ENCODE measurements around the gene LIMK2. TPM values are rescaled to one million over a fixed set of nuclear protein-coding genes. Genes with fewer than 3 reads are reported as not detected.
"Not testable (repeated sequence)": the region's sequence is repeated elsewhere in the genome, so short reads cannot be mapped to it uniquely, and the experiment has no call there.

LIMK2 gene
- total RNA-seq, 1 donor from 2014 or later, result 37.2 TPM

GRCh38 chr22:31244943-31245451, 32.9 kb downstream of the LIMK2 start:
- DNase-seq (ENCODE audit: low read depth), result no peak
- H3K27me3 ChIP-seq (ENCODE audit: control insufficient read depth, insufficient read depth, low read length), result no peaks in the 10 kb centered on the region
- H3K4me3 ChIP-seq (ENCODE audit: low read depth, low read length), result no peak overlapping the region
- TF ChIP-seq CTCF (IDR thresholded peaks at IDR 0.05; ENCODE audit: insufficient read depth, low read length, poor library complexity, severe bottlenecking), result no peak
- H3K36me3 ChIP-seq (ENCODE audit: control insufficient read depth, insufficient read depth, low read length), result no peaks in the 10 kb centered on the region

GRCh38 chr22:31245998-31246397, 33.9 kb downstream of the LIMK2 start:
- not testable (repeated sequence) for H3K4me3 ChIP-seq (ENCODE audit: low read depth, low read length); DNase-seq (ENCODE audit: low read depth); H3K36me3 ChIP-seq (ENCODE audit: control insufficient read depth, insufficient read depth, low read length); H3K27me3 ChIP-seq (ENCODE audit: control insufficient read depth, insufficient read depth, low read length)

GRCh38 chr22:31246687-31247086, 34.6 kb downstream of the LIMK2 start:
- no peak for DNase-seq (ENCODE audit: low read depth)
- Histone ChIP-seq H3K4me3 (ENCODE audit: low read depth, low read length) (no peak overlapping the region), H3K27me3 (ENCODE audit: control insufficient read depth, insufficient read depth, low read length) (no peaks in the 10 kb centered on the region), H3K36me3 (ENCODE audit: control insufficient read depth, insufficient read depth, low read length) (no peaks in the 10 kb centered on the region)
- no peak for TF ChIP-seq CTCF (IDR thresholded peaks at IDR 0.05; ENCODE audit: insufficient read depth, low read length, poor library complexity, severe bottlenecking)

GRCh38 chr22:31247726-31248125, 35.6 kb downstream of the LIMK2 start:
- no peak for DNase-seq (ENCODE audit: low read depth)
- H3K27me3 ChIP-seq (ENCODE audit: control insufficient read depth, insufficient read depth, low read length), result no peaks in the 10 kb centered on the region
- no peaks in the 10 kb centered on the region for H3K36me3 ChIP-seq (ENCODE audit: control insufficient read depth, insufficient read depth, low read length)
- H3K4me3 ChIP-seq (ENCODE audit: low read depth, low read length), result peak overlapping the region; percentile 66
- TF ChIP-seq CTCF (IDR thresholded peaks at IDR 0.05; ENCODE audit: insufficient read depth, low read length, poor library complexity, severe bottlenecking), result no peak

- H3K36me3 ChIP-seq (ENCODE audit: control insufficient read depth, insufficient read depth, low read length), result no peaks in the 10 kb centered on the region
- H3K4me3 ChIP-seq (ENCODE audit: low read depth, low read length), result peak overlapping the region; percentile 66
- DNase-seq (ENCODE audit: low read depth), result peak; percentile 85
- H3K27me3 ChIP-seq (ENCODE audit: control insufficient read depth, insufficient read depth, low read length), result no peaks in the 10 kb centered on the region
- TF ChIP-seq CTCF (IDR thresholded peaks at IDR 0.05; ENCODE audit: insufficient read depth, low read length, poor library complexity, severe bottlenecking), result no peak
Observed at GRCh38 chr22:31248138-31248745, 36.1 kb downstream of the LIMK2 start.

- Histone ChIP-seq H3K4me3 (ENCODE audit: low read depth, low read length) (peak overlapping the region; percentile 66), H3K36me3 (ENCODE audit: control insufficient read depth, insufficient read depth, low read length) (no peaks in the 10 kb centered on the region), H3K27me3 (ENCODE audit: control insufficient read depth, insufficient read depth, low read length) (no peaks in the 10 kb centered on the region)
- TF ChIP-seq CTCF (IDR thresholded peaks at IDR 0.05; ENCODE audit: insufficient read depth, low read length, poor library complexity, severe bottlenecking), result no peak
- DNase-seq (ENCODE audit: low read depth), result no peak
Observed at GRCh38 chr22:31248965-31249958, 37.2 kb downstream of the LIMK2 start.

All from kidney epithelial cell (primary cell).